22Rv1 (cell line): Measurements from ENCODE around the gene ZNF507.

ENCODE experiments used
- CTCF ChIP-seq: fragments of 450-650 bp; IDR thresholded peaks from 2 replicates; pipeline ENCODE4 v1.5.1; 2017; ENCODE audit warnings: mild to moderate bottlenecking
- ZFX ChIP-seq: fragments of 450-650 bp; IDR thresholded peaks from 2 replicates; pipeline ENCODE4 v1.6.1; 2017; ENCODE audit warnings: antibody characterized with exemption, borderline replicate concordance

- TF ChIP-seq CTCF, result no peak
- TF ChIP-seq ZFX, result no peak
These were observed 20.7 kb upstream of the ZNF507 start for GRCh38 chr19:32324631-32325285.
